Suprapubic skin (tissue), 4 donors: ENCODE results near the gene LCTL.

Experiments used
- CTCF ChIP-seq, 2 donors: fragments of 200-600 bp in 1 of 2; fragments of 450-650 bp in 1 of 2; sonication (generic) in 1 of 2; IDR thresholded peaks; one replicate each; pipeline ENCODE4 v1.5.1; 2016 to 2019; ENCODE audit warnings: antibody characterized with exemption in 2 of 2, mild to moderate bottlenecking in 1 of 2, moderate library complexity in 1 of 2
- EP300 ChIP-seq: sonication (generic); formaldehyde crosslinking; IDR thresholded peaks from one replicate; pipeline ENCODE4 v1.6.1; 2017; ENCODE audit warnings: antibody characterized with exemption
- POLR2A ChIP-seq, 2 donors: fragments of 450-650 bp; IDR thresholded peaks; one replicate each; pipeline ENCODE4 v1.6.1; 2017; ENCODE audit warnings: antibody characterized with exemption in 2 of 2, mild to moderate bottlenecking in 2 of 2, moderate library complexity in 2 of 2
- POLR2AphosphoS5 ChIP-seq, 3 donors: sonication (generic); formaldehyde crosslinking; IDR thresholded peaks; one replicate each; pipeline ENCODE4 v1.6.1; 2017; ENCODE audit warnings: antibody characterized with exemption in 3 of 3

- TF ChIP-seq CTCF (IDR thresholded peaks at IDR 0.05) (no peak), POLR2AphosphoS5 (IDR thresholded peaks at IDR 0.05) (no peak), EP300 (no peak), POLR2A (IDR thresholded peaks at IDR 0.05) (no peak)
These were observed 22.0 kb upstream of the LCTL start for GRCh38 chr15:66587749-66588148.
